OCI-LY1 (cell line): ENCODE data around the gene GPR101.

ENCODE experiments used
- EZH2 ChIP-seq: fragments of 200-600 bp; sonication (generic), shearing (Covaris generic); IDR thresholded peaks from 2 replicates; pipeline ENCODE4 v1.8.0; 2017; ENCODE audit warnings: borderline replicate concordance, mixed run types, mild to moderate bottlenecking, antibody characterized with exemption, low read length, moderate library complexity, mixed read lengths
- TF ChIP-seq, protein P1 (sequence below): fragments of 200-600 bp; sonication (generic), shearing (Covaris generic); IDR thresholded peaks from 2 replicates; pipeline ENCODE4 v1.5.1; 2017; ENCODE audit warnings: mild to moderate bottlenecking, antibody characterized with exemption, low read length, moderate library complexity, mixed read lengths

DNA sequence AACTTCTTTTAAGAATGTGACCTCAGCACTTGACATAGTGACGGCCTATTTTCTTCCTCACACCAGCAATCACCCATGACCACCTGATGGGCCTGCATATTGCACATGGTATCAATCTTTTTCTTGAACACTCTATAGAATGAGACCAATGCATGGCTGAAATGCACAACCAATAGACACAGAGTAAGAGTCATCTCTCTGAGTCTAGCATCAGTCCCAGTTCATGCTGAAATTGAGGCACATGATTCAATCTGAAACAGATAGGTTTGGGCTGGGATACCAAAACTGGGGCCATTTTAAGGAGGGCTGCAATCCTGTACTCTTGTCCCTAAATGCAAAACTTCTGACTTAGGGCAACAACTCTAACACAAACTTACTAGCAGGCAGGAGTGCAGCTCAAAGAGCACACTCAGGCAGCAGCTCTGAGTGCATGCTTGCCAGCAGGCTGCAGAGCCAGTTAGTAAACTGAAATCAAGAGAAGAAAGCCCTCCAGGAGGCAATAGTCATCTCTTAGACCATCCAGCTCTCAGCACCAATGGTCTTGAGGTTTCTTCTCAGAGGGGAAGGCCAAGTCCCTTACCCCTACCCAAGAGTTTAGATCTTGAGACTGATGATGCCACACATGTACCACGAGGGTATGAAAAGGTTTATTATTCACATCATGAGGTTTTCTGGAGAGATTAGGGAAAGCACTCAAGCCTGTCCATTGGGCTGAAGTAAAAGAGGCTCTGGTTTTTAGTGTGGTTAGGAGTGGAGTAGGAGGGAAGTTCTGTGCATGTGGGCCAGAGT is 24.7 kb upstream of the GPR101 start:
- TF ChIP-seq, protein P1, sequence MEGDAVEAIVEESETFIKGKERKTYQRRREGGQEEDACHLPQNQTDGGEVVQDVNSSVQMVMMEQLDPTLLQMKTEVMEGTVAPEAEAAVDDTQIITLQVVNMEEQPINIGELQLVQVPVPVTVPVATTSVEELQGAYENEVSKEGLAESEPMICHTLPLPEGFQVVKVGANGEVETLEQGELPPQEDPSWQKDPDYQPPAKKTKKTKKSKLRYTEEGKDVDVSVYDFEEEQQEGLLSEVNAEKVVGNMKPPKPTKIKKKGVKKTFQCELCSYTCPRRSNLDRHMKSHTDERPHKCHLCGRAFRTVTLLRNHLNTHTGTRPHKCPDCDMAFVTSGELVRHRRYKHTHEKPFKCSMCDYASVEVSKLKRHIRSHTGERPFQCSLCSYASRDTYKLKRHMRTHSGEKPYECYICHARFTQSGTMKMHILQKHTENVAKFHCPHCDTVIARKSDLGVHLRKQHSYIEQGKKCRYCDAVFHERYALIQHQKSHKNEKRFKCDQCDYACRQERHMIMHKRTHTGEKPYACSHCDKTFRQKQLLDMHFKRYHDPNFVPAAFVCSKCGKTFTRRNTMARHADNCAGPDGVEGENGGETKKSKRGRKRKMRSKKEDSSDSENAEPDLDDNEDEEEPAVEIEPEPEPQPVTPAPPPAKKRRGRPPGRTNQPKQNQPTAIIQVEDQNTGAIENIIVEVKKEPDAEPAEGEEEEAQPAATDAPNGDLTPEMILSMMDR = no peak
- TF ChIP-seq EZH2 = no peak
